ENCODE results near the gene PIGM. TPM values are rescaled to one million over a fixed set of nuclear protein-coding genes. Genes with fewer than 3 reads are reported as not detected.

The PIGM gene
- total RNA-seq, 4 donors from 2014 or later = 4.2 to 7.3 (median 4.3) TPM

GRCh38 chr1:160066829-160067745, 35.3 kb upstream of the PIGM start:
- TF ChIP-seq, protein P1, sequence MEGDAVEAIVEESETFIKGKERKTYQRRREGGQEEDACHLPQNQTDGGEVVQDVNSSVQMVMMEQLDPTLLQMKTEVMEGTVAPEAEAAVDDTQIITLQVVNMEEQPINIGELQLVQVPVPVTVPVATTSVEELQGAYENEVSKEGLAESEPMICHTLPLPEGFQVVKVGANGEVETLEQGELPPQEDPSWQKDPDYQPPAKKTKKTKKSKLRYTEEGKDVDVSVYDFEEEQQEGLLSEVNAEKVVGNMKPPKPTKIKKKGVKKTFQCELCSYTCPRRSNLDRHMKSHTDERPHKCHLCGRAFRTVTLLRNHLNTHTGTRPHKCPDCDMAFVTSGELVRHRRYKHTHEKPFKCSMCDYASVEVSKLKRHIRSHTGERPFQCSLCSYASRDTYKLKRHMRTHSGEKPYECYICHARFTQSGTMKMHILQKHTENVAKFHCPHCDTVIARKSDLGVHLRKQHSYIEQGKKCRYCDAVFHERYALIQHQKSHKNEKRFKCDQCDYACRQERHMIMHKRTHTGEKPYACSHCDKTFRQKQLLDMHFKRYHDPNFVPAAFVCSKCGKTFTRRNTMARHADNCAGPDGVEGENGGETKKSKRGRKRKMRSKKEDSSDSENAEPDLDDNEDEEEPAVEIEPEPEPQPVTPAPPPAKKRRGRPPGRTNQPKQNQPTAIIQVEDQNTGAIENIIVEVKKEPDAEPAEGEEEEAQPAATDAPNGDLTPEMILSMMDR (IDR thresholded peaks at IDR 0.05; ENCODE audit: low read depth) = no peak

- TF ChIP-seq, protein P1 (IDR thresholded peaks at IDR 0.05; ENCODE audit: low read depth) = no peak
Observed at GRCh38 chr1:160064746-160065145, 33.0 kb upstream of the PIGM start.

- TF ChIP-seq, protein P1 (IDR thresholded peaks at IDR 0.05; ENCODE audit: low read depth) = no peak
Observed at GRCh38 chr1:160064164-160064563, 32.4 kb upstream of the PIGM start.

GRCh38 chr1:160063176-160063575, 31.4 kb upstream of the PIGM start:
- TF ChIP-seq, protein P1 (IDR thresholded peaks at IDR 0.05; ENCODE audit: low read depth) = no peak

GRCh38 chr1:160062230-160062532, 30.4 kb upstream of the PIGM start:
- TF ChIP-seq, protein P1 (IDR thresholded peaks at IDR 0.05; ENCODE audit: low read depth) = no peak

DNA sequence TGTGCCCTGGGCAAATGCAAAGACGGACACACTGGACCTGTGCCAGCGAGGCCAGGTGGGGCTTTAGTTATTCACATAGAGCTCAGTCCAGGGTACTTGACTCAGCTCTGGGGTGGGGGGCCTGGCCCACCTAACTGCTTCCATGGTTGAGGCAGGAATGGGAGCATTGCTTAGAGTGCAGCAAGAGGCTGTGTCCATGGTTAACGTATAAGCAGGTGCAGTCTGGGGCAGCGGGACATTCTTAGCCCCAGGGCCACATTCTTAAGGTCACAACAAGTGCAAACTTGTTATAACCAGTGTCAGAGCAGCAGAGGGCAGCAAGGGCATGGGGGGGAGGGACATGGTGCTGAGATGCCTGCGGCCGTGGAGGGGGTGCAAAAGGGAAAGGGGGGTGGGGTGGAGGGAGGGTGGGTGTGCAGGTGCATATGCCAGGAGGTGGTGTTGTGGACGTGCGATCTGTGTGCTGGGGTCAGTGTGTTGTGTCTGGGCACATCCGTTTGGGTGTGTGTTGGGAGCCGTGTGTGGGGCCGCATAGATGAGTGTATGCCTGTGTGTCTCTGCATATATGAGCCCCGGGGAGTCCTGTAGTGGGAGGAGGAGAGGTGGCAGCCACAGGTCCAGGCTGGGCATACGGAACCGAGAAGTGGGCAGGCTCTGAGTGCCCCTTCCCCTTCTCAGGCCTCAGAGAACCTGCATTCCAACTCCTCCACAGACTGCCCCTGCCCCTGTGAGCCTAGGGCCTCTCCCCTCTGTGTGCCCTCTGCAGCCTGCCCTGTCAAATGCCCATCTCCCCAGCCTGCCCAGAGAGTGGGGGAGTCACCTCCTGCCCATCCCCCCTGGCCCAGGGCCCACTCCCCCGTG, 29.8 kb upstream of the PIGM start:
- TF ChIP-seq, protein P1 (IDR thresholded peaks at IDR 0.05; ENCODE audit: low read depth) = no peak

- TF ChIP-seq, protein P1 (IDR thresholded peaks at IDR 0.05; ENCODE audit: low read depth) = no peak
Observed at GRCh38 chr1:160058087-160058486, 26.3 kb upstream of the PIGM start.
